DND-41 (cell line): ENCODE data around the gene SARM1.

ENCODE experiments used
- EZH2 ChIP-seq: IDR thresholded peaks from 3 replicates; pipeline ENCODE4 v1.6.1; 2012; ENCODE audit warnings: borderline replicate concordance, low read depth, mild to moderate bottlenecking, moderate library complexity, low read length, inconsistent platforms; ENCODE audit not compliant: severe bottlenecking
- TF ChIP-seq, protein P1 (sequence below): IDR thresholded peaks from 2 replicates; pipeline ENCODE4 v1.5.1; 2012; ENCODE audit warnings: borderline replicate concordance, low read length, moderate library complexity, mild to moderate bottlenecking; ENCODE audit not compliant: poor library complexity, severe bottlenecking; ENCODE audit errors: extremely low read depth

DNA sequence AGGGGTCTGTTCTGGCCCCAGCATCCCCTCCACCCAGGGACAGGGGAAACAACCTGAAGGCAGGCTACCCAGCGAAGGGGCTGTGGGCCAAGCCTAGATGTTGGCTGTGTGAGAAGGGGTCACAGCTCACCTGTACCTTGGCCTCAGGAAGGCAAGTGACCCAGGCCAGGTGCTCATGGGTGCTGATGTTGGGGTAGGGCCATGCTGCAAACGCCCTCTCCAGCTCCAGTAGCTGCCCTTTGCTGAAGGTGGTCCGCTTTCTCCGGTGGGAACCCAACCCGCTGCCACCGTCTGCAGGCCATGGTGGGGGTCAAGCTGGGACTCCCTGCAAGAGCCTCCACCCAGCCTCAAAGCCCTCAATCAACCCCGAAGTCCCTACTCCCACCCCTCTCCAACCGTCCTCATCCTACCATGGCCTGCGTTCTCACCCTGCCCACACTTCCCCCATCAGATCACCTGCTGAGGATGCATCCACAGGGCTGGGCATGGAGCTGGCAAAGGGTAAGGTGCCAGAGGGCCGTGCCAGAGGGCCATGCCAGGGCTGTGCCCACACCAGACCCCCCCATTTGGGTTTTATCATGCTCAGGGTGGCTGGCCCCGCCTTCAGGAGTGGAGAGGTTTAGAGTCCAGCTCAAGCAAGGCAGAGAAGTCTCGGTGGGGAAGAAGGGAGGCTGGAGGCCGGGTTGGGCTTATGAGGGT, 6.7 kb upstream of the SARM1 start, which contains the start of gene SEBOX:
- TF ChIP-seq, protein P1, sequence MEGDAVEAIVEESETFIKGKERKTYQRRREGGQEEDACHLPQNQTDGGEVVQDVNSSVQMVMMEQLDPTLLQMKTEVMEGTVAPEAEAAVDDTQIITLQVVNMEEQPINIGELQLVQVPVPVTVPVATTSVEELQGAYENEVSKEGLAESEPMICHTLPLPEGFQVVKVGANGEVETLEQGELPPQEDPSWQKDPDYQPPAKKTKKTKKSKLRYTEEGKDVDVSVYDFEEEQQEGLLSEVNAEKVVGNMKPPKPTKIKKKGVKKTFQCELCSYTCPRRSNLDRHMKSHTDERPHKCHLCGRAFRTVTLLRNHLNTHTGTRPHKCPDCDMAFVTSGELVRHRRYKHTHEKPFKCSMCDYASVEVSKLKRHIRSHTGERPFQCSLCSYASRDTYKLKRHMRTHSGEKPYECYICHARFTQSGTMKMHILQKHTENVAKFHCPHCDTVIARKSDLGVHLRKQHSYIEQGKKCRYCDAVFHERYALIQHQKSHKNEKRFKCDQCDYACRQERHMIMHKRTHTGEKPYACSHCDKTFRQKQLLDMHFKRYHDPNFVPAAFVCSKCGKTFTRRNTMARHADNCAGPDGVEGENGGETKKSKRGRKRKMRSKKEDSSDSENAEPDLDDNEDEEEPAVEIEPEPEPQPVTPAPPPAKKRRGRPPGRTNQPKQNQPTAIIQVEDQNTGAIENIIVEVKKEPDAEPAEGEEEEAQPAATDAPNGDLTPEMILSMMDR: no peak
- TF ChIP-seq EZH2: no peak
